ENCODE data around the gene IDS. TPM values are rescaled to one million over a fixed set of nuclear protein-coding genes. Genes with fewer than 3 reads are reported as not detected.

Gene IDS
- polyA plus RNA-seq, 1 of the 3 experiments (the other 2 are of a cell fraction) = 78.4 TPM

DNA sequence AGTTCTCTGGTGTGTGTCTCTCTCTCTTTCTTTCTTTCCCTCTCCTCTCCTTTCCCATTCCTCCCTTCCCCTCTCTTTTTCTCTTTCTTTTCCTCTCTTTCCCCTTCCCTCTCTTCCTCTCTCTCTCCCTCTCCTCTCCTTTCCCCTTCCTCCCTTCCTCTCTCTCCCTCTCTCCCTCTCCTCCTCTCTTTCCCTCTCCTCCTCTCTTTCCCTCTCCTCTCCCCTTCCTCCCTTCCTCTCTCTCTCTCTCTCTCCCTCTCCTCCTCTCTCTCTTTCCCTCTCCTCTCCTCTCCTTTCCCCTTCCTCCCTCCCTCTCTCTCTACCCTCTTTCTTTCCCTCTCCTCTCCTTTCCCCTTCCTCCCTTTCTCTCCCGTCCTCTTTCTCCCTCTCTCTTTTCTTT, 23.3 kb upstream of the IDS start:
- no peaks in the 10 kb centered on the region for H3K9me2 ChIP-seq
- TF ChIP-seq POLR2AphosphoS5 (IDR thresholded peaks at IDR 0.05; ENCODE audit: low read depth, low read length) (no peak), EP300 (IDR thresholded peaks at IDR 0.05; ENCODE audit: borderline replicate concordance in 1 of 2, low read depth in 1 of 2, low read length in 1 of 2) (no peak), SIN3A (IDR thresholded peaks at IDR 0.05; ENCODE audit: borderline replicate concordance, low read depth, low read length) (no peak), YY1 (IDR thresholded peaks at IDR 0.05; ENCODE audit: low read depth) (no peak), FOXM1 (IDR thresholded peaks at IDR 0.05; ENCODE audit: low read depth) (no peak), TCF12 (IDR thresholded peaks at IDR 0.05) (no peak), TAF1 (IDR thresholded peaks at IDR 0.05; ENCODE audit: borderline replicate concordance, low read depth, low read length) (no peak), MEF2A (IDR thresholded peaks at IDR 0.05; ENCODE audit: borderline replicate concordance, low read depth) (no peak)
- TF ChIP-seq, protein P1, sequence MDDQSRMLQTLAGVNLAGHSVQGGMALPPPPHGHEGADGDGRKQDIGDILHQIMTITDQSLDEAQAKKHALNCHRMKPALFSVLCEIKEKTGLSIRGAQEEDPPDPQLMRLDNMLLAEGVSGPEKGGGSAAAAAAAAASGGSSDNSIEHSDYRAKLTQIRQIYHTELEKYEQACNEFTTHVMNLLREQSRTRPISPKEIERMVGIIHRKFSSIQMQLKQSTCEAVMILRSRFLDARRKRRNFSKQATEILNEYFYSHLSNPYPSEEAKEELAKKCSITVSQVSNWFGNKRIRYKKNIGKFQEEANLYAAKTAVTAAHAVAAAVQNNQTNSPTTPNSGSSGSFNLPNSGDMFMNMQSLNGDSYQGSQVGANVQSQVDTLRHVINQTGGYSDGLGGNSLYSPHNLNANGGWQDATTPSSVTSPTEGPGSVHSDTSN (IDR thresholded peaks at IDR 0.05) = no peak
- TF ChIP-seq, protein P2, sequence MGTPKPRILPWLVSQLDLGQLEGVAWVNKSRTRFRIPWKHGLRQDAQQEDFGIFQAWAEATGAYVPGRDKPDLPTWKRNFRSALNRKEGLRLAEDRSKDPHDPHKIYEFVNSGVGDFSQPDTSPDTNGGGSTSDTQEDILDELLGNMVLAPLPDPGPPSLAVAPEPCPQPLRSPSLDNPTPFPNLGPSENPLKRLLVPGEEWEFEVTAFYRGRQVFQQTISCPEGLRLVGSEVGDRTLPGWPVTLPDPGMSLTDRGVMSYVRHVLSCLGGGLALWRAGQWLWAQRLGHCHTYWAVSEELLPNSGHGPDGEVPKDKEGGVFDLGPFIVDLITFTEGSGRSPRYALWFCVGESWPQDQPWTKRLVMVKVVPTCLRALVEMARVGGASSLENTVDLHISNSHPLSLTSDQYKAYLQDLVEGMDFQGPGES (IDR thresholded peaks at IDR 0.05; ENCODE audit: low read depth, low read length) = no peak
- TF ChIP-seq, protein P3, sequence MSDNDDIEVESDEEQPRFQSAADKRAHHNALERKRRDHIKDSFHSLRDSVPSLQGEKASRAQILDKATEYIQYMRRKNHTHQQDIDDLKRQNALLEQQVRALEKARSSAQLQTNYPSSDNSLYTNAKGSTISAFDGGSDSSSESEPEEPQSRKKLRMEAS (IDR thresholded peaks at IDR 0.05; ENCODE audit: low read depth) = no peak
- TF ChIP-seq, protein P4, sequence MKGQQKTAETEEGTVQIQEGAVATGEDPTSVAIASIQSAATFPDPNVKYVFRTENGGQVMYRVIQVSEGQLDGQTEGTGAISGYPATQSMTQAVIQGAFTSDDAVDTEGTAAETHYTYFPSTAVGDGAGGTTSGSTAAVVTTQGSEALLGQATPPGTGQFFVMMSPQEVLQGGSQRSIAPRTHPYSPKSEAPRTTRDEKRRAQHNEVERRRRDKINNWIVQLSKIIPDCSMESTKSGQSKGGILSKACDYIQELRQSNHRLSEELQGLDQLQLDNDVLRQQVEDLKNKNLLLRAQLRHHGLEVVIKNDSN (IDR thresholded peaks at IDR 0.05; ENCODE audit: borderline replicate concordance, low read depth) = no peak
- H3K27ac ChIP-seq (ENCODE audit: low read depth in 2 of 2, low read length in 1 of 2) = no peak overlapping the region
- no peaks in the 10 kb centered on the region for H3K36me3 ChIP-seq (replicated peaks in 1 of 2; ENCODE audit: control insufficient read depth in 1 of 2, insufficient read depth in 2 of 2, low read length in 1 of 2)
- DNase-seq = no peak
- no peaks in the 10 kb centered on the region for H3K79me2 ChIP-seq (ENCODE audit: insufficient read depth)
- CTCF ChIA-PET = interaction anchor here (1.0 to 2.6 kb wide), 2 partner anchors 17 to 24 kb away, joined by 5 to 12 read pairs; partner anchors contain the start of gene IDS
- H3K4me2 ChIP-seq = no peak overlapping the region
- H4K20me1 ChIP-seq (ENCODE audit: insufficient read depth) = no peaks in the 10 kb centered on the region
- H3K27me3 ChIP-seq (ENCODE audit: insufficient read depth) = no peaks in the 10 kb centered on the region
- POLR2A ChIA-PET = interaction anchor here (1.5 kb wide), 1 partner anchor 11 kb away, joined by 7 read pairs; no protein-coding TSS in a partner anchor
- H3K4me3 ChIP-seq (ENCODE audit: low read depth in 2 of 2, low read length in 1 of 2) = no peak overlapping the region
- WGBS (ENCODE audit: low lambda C conversion rate) = 27% methylated on average over 1 of the region's 1 CpG
- H3K9me3 ChIP-seq = no peaks in the 10 kb centered on the region
- no peaks in the 10 kb centered on the region for H3F3A ChIP-seq (replicated peaks; ENCODE audit: insufficient read depth)
- peaks cover 0 to 5% of the 10 kb centered on the region in 2 experiments; a peak in 1 of 4 replicates for H3K4me1 ChIP-seq (ENCODE audit: control insufficient read depth in 1 of 2, insufficient read depth in 2 of 2, low read depth in 1 of 2, low read length in 1 of 2)
- H3K9ac ChIP-seq = no peak overlapping the region
- H2AFZ ChIP-seq (ENCODE audit: low read depth) = no peak overlapping the region

DNA sequence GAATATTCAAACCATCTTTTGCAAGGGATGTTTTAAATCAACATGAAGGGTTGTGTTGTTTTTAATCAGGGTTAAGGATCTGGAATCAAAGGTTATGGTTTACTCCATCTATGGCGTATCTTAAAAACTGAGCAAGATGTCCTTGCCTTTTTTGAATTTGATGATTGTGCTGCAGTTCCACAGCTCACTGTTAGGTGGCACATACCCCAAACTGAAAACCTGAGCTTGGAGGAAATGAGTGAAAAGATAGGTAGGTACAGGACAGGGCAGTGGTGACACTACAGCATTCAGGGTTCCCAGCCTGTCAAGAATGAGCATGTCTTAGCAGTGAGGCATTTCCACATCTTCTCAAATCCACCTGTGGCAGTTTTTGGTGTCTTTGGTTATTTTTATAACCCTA, 22.6 kb upstream of the IDS start:
- CTCF ChIA-PET = interaction anchor here (1.0 kb wide), 1 partner anchor 23 kb away, joined by 5 read pairs; the partner anchor contains the start of gene IDS
- POLR2A ChIA-PET = interaction anchor here (1.5 kb wide), 1 partner anchor 12 kb away, joined by 7 read pairs; no protein-coding TSS in a partner anchor
- no peaks in the 10 kb centered on the region for H3F3A ChIP-seq (replicated peaks; ENCODE audit: insufficient read depth)
- H3K9me3 ChIP-seq = no peaks in the 10 kb centered on the region
- WGBS (ENCODE audit: low lambda C conversion rate) = 33% methylated on average over 1 of the region's 1 CpG
- no peaks in the 10 kb centered on the region for H3K27me3 ChIP-seq (ENCODE audit: insufficient read depth)
- H3K27ac ChIP-seq (ENCODE audit: low read depth in 2 of 2, low read length in 1 of 2) = no peak overlapping the region
- H3K9me2 ChIP-seq = no peaks in the 10 kb centered on the region
- H3K4me3 ChIP-seq (ENCODE audit: low read depth in 2 of 2, low read length in 1 of 2) = no peak overlapping the region
- TF ChIP-seq, protein P1 (IDR thresholded peaks at IDR 0.05) = no peak
- TF ChIP-seq, protein P2 (IDR thresholded peaks at IDR 0.05; ENCODE audit: low read depth, low read length) = no peak
- TF ChIP-seq, protein P5, sequence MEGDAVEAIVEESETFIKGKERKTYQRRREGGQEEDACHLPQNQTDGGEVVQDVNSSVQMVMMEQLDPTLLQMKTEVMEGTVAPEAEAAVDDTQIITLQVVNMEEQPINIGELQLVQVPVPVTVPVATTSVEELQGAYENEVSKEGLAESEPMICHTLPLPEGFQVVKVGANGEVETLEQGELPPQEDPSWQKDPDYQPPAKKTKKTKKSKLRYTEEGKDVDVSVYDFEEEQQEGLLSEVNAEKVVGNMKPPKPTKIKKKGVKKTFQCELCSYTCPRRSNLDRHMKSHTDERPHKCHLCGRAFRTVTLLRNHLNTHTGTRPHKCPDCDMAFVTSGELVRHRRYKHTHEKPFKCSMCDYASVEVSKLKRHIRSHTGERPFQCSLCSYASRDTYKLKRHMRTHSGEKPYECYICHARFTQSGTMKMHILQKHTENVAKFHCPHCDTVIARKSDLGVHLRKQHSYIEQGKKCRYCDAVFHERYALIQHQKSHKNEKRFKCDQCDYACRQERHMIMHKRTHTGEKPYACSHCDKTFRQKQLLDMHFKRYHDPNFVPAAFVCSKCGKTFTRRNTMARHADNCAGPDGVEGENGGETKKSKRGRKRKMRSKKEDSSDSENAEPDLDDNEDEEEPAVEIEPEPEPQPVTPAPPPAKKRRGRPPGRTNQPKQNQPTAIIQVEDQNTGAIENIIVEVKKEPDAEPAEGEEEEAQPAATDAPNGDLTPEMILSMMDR (IDR thresholded peaks at IDR 0.05) = peak; percentile 61
- TF ChIP-seq SMC3 (IDR thresholded peaks at IDR 0.05; ENCODE audit: low read depth, low read length) (peak; percentile 20; the same call in 1 of the 2 replicates), RAD21 (IDR thresholded peaks at IDR 0.05; ENCODE audit: low read length) (peak; percentile 60), TAF1 (IDR thresholded peaks at IDR 0.05; ENCODE audit: borderline replicate concordance, low read depth, low read length) (no peak)
- TF ChIP-seq, protein P4 (IDR thresholded peaks at IDR 0.05; ENCODE audit: borderline replicate concordance, low read depth) = no peak
- H3K4me2 ChIP-seq = no peak overlapping the region
- peaks cover 0 to 5% of the 10 kb centered on the region in 2 experiments; a peak in 1 of 4 replicates for H3K4me1 ChIP-seq (ENCODE audit: control insufficient read depth in 1 of 2, insufficient read depth in 2 of 2, low read depth in 1 of 2, low read length in 1 of 2)
- no peak overlapping the region for H2AFZ ChIP-seq (ENCODE audit: low read depth)
- no peaks in the 10 kb centered on the region for H3K36me3 ChIP-seq (replicated peaks in 1 of 2; ENCODE audit: control insufficient read depth in 1 of 2, insufficient read depth in 2 of 2, low read length in 1 of 2)
- peak; percentile 27 for DNase-seq
- H3K9ac ChIP-seq = no peak overlapping the region
- H3K79me2 ChIP-seq (ENCODE audit: insufficient read depth) = no peaks in the 10 kb centered on the region
- H4K20me1 ChIP-seq (ENCODE audit: insufficient read depth) = no peaks in the 10 kb centered on the region

Measured in SK-N-SH (cell line).